Prostate gland (tissue), 2 donors: ENCODE data around the gene PDE4D. TPM values are rescaled to one million over a fixed set of nuclear protein-coding genes. Genes with fewer than 3 reads are reported as not detected.
A peak's percentile ranks its signal among the peaks of the same experiment; 100 is the strongest.

Experiments
- DNase-seq: peaks from one replicate; pipeline ENCODE4 v3.0.0-alpha.2; 2019; ENCODE audit warnings: low spot score
- H3K27ac ChIP-seq, 2 donors: fragments of 200-600 bp; sonication (generic); 2 replicates each; pipeline ENCODE4 v1.5.1; 2017 to 2019
- H3K27me3 ChIP-seq: fragments of 200-600 bp; sonication (generic); replicated peaks from 2 replicates; pipeline ENCODE4 v1.5.1; 2019; ENCODE audit not compliant: insufficient read depth
- H3K36me3 ChIP-seq, 2 donors: fragments of 200-600 bp; sonication (generic); 1 replicate in 1 of 2; 2 replicates in 1 of 2; pipeline versions ENCODE4 v1.5.1 to v1.8.1; 2017 to 2019
- H3K4me1 ChIP-seq: fragments of 200-600 bp; sonication (generic); replicated peaks from 2 replicates; pipeline ENCODE4 v1.5.1; 2019
- H3K4me3 ChIP-seq, 2 donors: fragments of 200-600 bp; sonication (generic); 2 replicates each; pipeline ENCODE4 v1.5.1; 2017 to 2019
- H3K9me3 ChIP-seq: fragments of 200-600 bp; sonication (generic); 2 replicates; pipeline ENCODE4 v1.5.1; 2017
- POLR2A ChIP-seq: fragments of 450-650 bp; IDR thresholded peaks from one replicate; pipeline ENCODE4 v1.6.1; 2016; ENCODE audit warnings: antibody characterized with exemption, mild to moderate bottlenecking
- POLR2AphosphoS5 ChIP-seq: sonication (generic); formaldehyde crosslinking; IDR thresholded peaks from one replicate; pipeline ENCODE4 v1.6.1; 2017; ENCODE audit warnings: antibody characterized with exemption
- WGBS: methylation state at CpG from one replicate; pipeline ENCODE4 v1.1.5; 2018; 5-methylcytosine and 5-hydroxymethylcytosine counted together
- intact Hi-C: fragments of 100-400 bp; cut with DNase I; formaldehyde crosslinking; loops from one replicate; pipeline ENCODE4 v1.14.2; 2022
- total RNA-seq, 2 donors: library from RNA; depleted of rRNA; stranded (reverse); fragments of >200 nt; gene quantifications; one replicate each; pipeline ENCODE4 v1.1.0, GENCODE V29; 2016
- TF ChIP-seq, protein P1 (sequence below), 4 experiments: fragments of 200-600 bp in 2 of 4; fragments of 450-650 bp in 2 of 4; sonication (generic) in 2 of 4; IDR thresholded peaks; 1 replicate in 3 of 4; 2 replicates in 1 of 4; pipeline ENCODE4 v1.5.1; 2016 to 2019; ENCODE audit warnings: antibody characterized with exemption in 4 of 4, mild to moderate bottlenecking in 2 of 4, moderate library complexity in 2 of 4

Gene PDE4D
- total RNA-seq, 2 donors from 2014 or later, result 64.2 to 75.6 TPM

- no peak for DNase-seq
- no peaks in the 10 kb centered on the region for H3K4me1 ChIP-seq
- H3K36me3 ChIP-seq, result no peaks in the 10 kb centered on the region
- no peak overlapping the region for H3K4me3 ChIP-seq
- TF ChIP-seq, protein P1, sequence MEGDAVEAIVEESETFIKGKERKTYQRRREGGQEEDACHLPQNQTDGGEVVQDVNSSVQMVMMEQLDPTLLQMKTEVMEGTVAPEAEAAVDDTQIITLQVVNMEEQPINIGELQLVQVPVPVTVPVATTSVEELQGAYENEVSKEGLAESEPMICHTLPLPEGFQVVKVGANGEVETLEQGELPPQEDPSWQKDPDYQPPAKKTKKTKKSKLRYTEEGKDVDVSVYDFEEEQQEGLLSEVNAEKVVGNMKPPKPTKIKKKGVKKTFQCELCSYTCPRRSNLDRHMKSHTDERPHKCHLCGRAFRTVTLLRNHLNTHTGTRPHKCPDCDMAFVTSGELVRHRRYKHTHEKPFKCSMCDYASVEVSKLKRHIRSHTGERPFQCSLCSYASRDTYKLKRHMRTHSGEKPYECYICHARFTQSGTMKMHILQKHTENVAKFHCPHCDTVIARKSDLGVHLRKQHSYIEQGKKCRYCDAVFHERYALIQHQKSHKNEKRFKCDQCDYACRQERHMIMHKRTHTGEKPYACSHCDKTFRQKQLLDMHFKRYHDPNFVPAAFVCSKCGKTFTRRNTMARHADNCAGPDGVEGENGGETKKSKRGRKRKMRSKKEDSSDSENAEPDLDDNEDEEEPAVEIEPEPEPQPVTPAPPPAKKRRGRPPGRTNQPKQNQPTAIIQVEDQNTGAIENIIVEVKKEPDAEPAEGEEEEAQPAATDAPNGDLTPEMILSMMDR (IDR thresholded peaks at IDR 0.05), result no peak
- no peak for TF ChIP-seq POLR2A
- TF ChIP-seq POLR2AphosphoS5, result no peak
- no peaks in the 10 kb centered on the region for H3K27me3 ChIP-seq
- peak overlapping the region; percentile 1 to 12 for H3K27ac ChIP-seq
- intact Hi-C loops, result no loop called here
- 83% methylated on average over 2 of the region's 2 CpGs for WGBS
- H3K9me3 ChIP-seq, result no peaks in the 10 kb centered on the region
Observed at GRCh38 chr5:59593439-59594007, 300.0 kb downstream of the PDE4D start.

GRCh38 chr5:59592101-59592500, 301.4 kb downstream of the PDE4D start:
- Histone ChIP-seq H3K4me3 (no peak overlapping the region), H3K9me3 (no peaks in the 10 kb centered on the region), H3K36me3 (no peaks in the 10 kb centered on the region), H3K27ac (peak overlapping the region; percentile 22 to 51), H3K4me1 (peaks cover under 1% of the 10 kb centered on the region), H3K27me3 (no peaks in the 10 kb centered on the region)
- 5% methylated on average over 3 of the region's 3 CpGs for WGBS
- TF ChIP-seq, protein P1 (IDR thresholded peaks at IDR 0.05), result no peak
- TF ChIP-seq POLR2AphosphoS5 (peak; percentile 96), POLR2A (no peak)
- peak; percentile 82 for DNase-seq
- intact Hi-C loops, result no loop called here

- Histone ChIP-seq H3K36me3 (no peaks in the 10 kb centered on the region), H3K4me1 (peaks cover 3% of the 10 kb centered on the region), H3K4me3 (no peak overlapping the region), H3K9me3 (no peaks in the 10 kb centered on the region), H3K27ac (no peak overlapping the region), H3K27me3 (no peaks in the 10 kb centered on the region)
- TF ChIP-seq POLR2A (no peak), POLR2AphosphoS5 (no peak)
- TF ChIP-seq, protein P1 (IDR thresholded peaks at IDR 0.05), result no peak
- DNase-seq, result no peak
- intact Hi-C loops, result no loop called here
Observed at GRCh38 chr5:59591162-59591561, 302.4 kb downstream of the PDE4D start.

- Histone ChIP-seq H3K36me3 (no peaks in the 10 kb centered on the region), H3K4me3 (no peak overlapping the region), H3K4me1 (peaks cover 3% of the 10 kb centered on the region), H3K9me3 (no peaks in the 10 kb centered on the region), H3K27me3 (no peaks in the 10 kb centered on the region), H3K27ac (no peak overlapping the region)
- TF ChIP-seq POLR2A (no peak), POLR2AphosphoS5 (no peak)
- TF ChIP-seq, protein P1 (IDR thresholded peaks at IDR 0.05), result no peak
- intact Hi-C loops, result no loop called here
- no peak for DNase-seq
Observed at GRCh38 chr5:59588922-59589321, 304.6 kb downstream of the PDE4D start.

DNA sequence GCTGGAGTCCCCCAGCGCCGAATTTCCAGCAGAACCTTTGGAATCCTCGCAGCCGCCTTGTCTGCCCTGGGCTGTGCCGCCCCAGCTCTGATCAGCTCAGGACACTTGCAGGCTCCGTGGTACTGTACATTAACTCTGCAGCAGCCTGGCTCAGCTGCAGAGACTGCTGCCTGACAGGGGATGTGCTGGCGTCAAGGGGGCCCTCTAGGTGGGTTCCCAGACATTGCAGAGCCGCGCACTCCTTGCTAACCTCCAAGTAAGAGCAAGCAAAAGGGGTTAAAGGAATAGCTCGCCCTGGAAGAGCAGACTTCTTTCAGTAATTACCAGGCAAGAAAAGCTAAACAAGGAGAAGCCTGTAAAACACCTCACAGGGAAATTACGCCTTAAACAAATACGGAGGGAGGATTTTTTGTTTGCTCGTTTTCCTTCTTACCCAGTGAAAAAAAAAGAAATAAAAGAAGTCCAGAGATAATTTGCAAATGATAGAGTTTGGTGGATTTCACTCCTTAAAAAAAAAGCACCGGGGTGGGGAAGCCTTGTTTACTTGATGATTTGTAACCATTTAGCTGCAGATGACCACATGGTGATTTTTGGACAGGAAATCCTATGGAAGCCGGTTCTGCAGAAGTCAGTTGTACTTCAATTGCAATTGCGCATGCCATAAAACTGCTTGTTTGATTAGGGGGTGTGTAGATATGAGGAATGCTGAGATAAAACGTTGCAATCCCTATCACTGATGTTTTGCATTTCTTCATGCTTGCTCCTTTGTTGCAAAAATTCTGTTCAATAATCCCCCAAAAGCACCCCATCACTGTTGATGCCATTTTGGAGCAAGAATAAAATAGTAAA, 305.8 kb downstream of the PDE4D start:
- no peak for TF ChIP-seq POLR2A
- TF ChIP-seq, protein P1 (IDR thresholded peaks at IDR 0.05), result no peak
- TF ChIP-seq POLR2AphosphoS5, result no peak
- intact Hi-C loops, result no loop called here
- H3K4me3 ChIP-seq, result peak overlapping the region; percentile 8 to 18
- WGBS, result 5% methylated on average over 17 of the region's 17 CpGs
- no peaks in the 10 kb centered on the region for H3K36me3 ChIP-seq
- peaks cover 3% of the 10 kb centered on the region for H3K4me1 ChIP-seq
- DNase-seq, result peak; percentile 20
- no peak overlapping the region for H3K27ac ChIP-seq
- H3K27me3 ChIP-seq, result no peaks in the 10 kb centered on the region
- no peaks in the 10 kb centered on the region for H3K9me3 ChIP-seq
